Tibial nerve (tissue), 4 donors: Measurements from ENCODE around the gene PHEX. TPM values are rescaled to one million over a fixed set of nuclear protein-coding genes. Genes with fewer than 3 reads are reported as not detected.

Source experiments
- DNase-seq, 2 donors: peaks; one replicate each; pipeline ENCODE4 v3.0.0-alpha.2; 2019; ENCODE audit warnings: low spot score in 2 of 2
- H3K27ac ChIP-seq, 4 donors: fragments of 200-600 bp; sonication (generic) in 3 of 4; one replicate each; pipeline ENCODE4 v1.5.1; 2017 to 2019; ENCODE audit warnings: mild to moderate bottlenecking in 1 of 4
- H3K27me3 ChIP-seq, 2 donors: fragments of 200-600 bp; sonication (generic) in 1 of 2; one replicate each; pipeline versions ENCODE4 v1.5.1 to v1.6.0; 2017 to 2019
- H3K36me3 ChIP-seq, 3 donors: fragments of 200-600 bp; sonication (generic); one replicate each; pipeline ENCODE4 v1.5.1; 2018 to 2019
- H3K4me1 ChIP-seq, 4 donors: fragments of 200-600 bp; sonication (generic) in 3 of 4; one replicate each; pipeline ENCODE4 v1.5.1; 2017 to 2019
- H3K4me3 ChIP-seq, 4 donors: fragments of 200-600 bp; sonication (generic) in 3 of 4; one replicate each; pipeline ENCODE4 v1.5.1; 2017 to 2019; ENCODE audit warnings: mild to moderate bottlenecking in 1 of 4, moderate library complexity in 1 of 4
- H3K9me3 ChIP-seq, 4 donors: fragments of 200-600 bp; sonication (generic) in 3 of 4; one replicate each; pipeline ENCODE4 v1.5.1; 2017 to 2019
- EP300 ChIP-seq, 2 donors: sonication (generic); formaldehyde crosslinking; IDR thresholded peaks; one replicate each; pipeline ENCODE4 v1.6.1; 2017; ENCODE audit warnings: antibody characterized with exemption in 2 of 2, mild to moderate bottlenecking in 1 of 2
- POLR2A ChIP-seq, 2 donors: fragments of 450-650 bp; IDR thresholded peaks; one replicate each; pipeline ENCODE4 v1.6.1; 2017; ENCODE audit warnings: antibody characterized with exemption in 2 of 2, mild to moderate bottlenecking in 2 of 2, moderate library complexity in 2 of 2
- WGBS, 2 donors: methylation state at CpG; one replicate each; pipeline ENCODE4 v1.1.5; 2018; 5-methylcytosine and 5-hydroxymethylcytosine counted together
- total RNA-seq, 4 donors: library from RNA; depleted of rRNA; stranded (reverse); fragments of >200 nt; gene quantifications; one replicate each; pipeline ENCODE4 v1.1.0, GENCODE V29; 2016
- TF ChIP-seq, protein P1 (sequence below), 5 experiments: fragments of 200-600 bp in 3 of 5; fragments of 450-650 bp in 2 of 5; sonication (generic) in 3 of 5; IDR thresholded peaks; one replicate each; pipeline ENCODE4 v1.5.1; 2016 to 2019; ENCODE audit warnings: antibody characterized with exemption in 5 of 5, mild to moderate bottlenecking in 3 of 5, moderate library complexity in 2 of 5

Gene PHEX
- total RNA-seq, 4 donors from 2014 or later: under 0.01 TPM; not detected in 2

GRCh38 chrX:22012051-22012450 lies 20.1 kb upstream of the PHEX start:
- no peak overlapping the region for H3K27ac ChIP-seq
- no peaks in the 10 kb centered on the region for H3K9me3 ChIP-seq
- DNase-seq: no peak
- WGBS, 2 donors: 29 to 41% methylated on average over 5 of the region's 5 CpGs
- H3K4me1 ChIP-seq: no peaks in the 10 kb centered on the region
- TF ChIP-seq POLR2A (IDR thresholded peaks at IDR 0.05): no peak
- no peak for TF ChIP-seq EP300 (IDR thresholded peaks at IDR 0.05)
- TF ChIP-seq, protein P1, sequence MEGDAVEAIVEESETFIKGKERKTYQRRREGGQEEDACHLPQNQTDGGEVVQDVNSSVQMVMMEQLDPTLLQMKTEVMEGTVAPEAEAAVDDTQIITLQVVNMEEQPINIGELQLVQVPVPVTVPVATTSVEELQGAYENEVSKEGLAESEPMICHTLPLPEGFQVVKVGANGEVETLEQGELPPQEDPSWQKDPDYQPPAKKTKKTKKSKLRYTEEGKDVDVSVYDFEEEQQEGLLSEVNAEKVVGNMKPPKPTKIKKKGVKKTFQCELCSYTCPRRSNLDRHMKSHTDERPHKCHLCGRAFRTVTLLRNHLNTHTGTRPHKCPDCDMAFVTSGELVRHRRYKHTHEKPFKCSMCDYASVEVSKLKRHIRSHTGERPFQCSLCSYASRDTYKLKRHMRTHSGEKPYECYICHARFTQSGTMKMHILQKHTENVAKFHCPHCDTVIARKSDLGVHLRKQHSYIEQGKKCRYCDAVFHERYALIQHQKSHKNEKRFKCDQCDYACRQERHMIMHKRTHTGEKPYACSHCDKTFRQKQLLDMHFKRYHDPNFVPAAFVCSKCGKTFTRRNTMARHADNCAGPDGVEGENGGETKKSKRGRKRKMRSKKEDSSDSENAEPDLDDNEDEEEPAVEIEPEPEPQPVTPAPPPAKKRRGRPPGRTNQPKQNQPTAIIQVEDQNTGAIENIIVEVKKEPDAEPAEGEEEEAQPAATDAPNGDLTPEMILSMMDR (IDR thresholded peaks at IDR 0.05): no peak
- H3K4me3 ChIP-seq: no peak overlapping the region
- H3K27me3 ChIP-seq: no peaks in the 10 kb centered on the region
- peaks cover 0 to 5% (median 0%) of the 10 kb centered on the region in 3 donors for H3K36me3 ChIP-seq

DNA sequence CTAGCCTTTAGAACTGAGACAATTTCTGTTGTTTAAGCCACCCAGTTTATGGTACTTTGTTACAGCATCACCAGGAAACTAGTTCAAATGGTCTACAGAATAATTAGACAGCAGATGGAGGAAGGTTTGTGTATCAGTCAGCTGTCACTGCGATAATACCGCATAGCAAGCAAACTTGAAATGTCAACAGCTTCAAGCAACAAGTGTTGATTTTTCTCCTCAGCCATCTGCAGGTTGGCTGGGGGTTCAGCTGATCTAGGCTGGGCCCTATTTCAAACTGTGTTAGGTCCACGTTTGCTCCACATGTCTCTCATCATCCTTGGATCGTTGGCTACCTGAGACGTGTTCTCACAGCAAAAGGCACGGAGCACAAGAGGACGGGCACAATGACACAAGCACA lies 19.2 kb upstream of the PHEX start:
- Histone ChIP-seq H3K4me3 (no peak overlapping the region), H3K4me1 (no peaks in the 10 kb centered on the region), H3K27me3 (no peaks in the 10 kb centered on the region), H3K27ac (no peak overlapping the region), H3K9me3 (no peaks in the 10 kb centered on the region), H3K36me3 (peaks cover 0 to 3% (median 0%) of the 10 kb centered on the region in 3 donors)
- 88 to 97% methylated on average over 6 to 7 of the region's 7 CpGs for WGBS, 2 donors
- no peak for DNase-seq
- TF ChIP-seq EP300 (IDR thresholded peaks at IDR 0.05) (no peak), POLR2A (IDR thresholded peaks at IDR 0.05) (no peak)
- TF ChIP-seq, protein P1 (IDR thresholded peaks at IDR 0.05): no peak

DNA sequence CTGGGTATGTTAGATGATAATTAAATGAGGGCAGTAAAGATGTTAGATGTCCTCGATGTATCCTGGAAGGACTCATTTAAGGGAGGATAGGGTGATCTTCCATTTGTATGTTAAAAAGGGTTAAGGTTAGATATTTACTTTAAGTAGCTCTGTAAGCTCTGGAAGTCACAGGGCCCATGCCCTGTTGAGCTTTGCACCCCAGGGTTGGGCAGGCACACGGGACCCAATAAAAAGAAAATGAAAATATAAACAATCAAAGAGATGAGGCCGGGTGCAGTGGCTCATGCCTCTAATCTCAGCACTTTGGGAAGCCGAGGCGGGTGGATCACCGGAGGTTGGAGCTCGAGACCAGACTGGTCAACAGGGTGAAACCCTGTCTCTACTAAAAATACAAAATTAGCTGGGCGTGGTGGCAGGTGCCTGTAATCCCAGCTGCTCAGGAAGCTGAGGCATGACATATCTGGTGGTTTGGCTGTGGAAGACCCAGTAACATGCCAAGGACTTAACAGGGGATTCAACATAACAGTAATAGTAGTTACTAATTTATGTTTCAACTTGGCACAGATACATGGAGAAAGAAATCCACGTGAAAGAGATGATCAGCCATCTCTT lies 16.9 kb upstream of the PHEX start:
- no peak for DNase-seq
- no peaks in the 10 kb centered on the region for H3K27me3 ChIP-seq
- WGBS, 2 donors: 73 to 85% methylated on average over 9 of the region's 9 CpGs
- TF ChIP-seq, protein P1 (IDR thresholded peaks at IDR 0.05): no peak
- no peak for TF ChIP-seq EP300 (IDR thresholded peaks at IDR 0.05)
- no peak for TF ChIP-seq POLR2A (IDR thresholded peaks at IDR 0.05)
- no peaks in the 10 kb centered on the region for H3K9me3 ChIP-seq
- no peaks in the 10 kb centered on the region for H3K36me3 ChIP-seq
- H3K4me1 ChIP-seq: no peaks in the 10 kb centered on the region
- H3K27ac ChIP-seq: no peak overlapping the region
- H3K4me3 ChIP-seq: no peak overlapping the region

DNA sequence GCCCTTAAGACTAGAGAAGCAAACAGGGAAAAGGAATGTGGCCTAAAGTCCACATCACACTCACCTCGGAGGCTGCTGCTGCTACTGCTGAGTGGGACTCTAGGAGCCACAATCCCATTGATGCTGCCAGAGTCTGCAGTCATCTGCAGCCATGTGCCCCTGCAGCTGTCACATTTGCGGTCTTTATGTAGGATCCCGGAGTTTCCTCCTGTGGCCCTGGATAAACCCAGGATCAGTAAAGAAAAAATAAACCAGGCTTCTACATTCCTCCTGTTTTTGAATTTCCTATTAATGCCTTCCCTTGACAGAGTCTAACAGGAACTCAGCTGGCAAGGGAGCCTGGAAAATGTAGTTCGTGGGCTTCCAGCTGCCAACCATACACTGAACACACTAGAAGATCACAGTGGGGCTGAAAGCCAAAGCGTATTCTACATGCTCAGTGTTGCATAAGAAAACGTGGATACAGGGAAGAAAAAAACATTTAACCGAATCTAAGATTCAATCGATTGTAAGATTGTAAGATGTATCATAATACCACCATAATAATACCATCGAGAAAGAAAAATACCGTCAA lies 10.3 kb upstream of the PHEX start:
- Histone ChIP-seq H3K27me3 (no peaks in the 10 kb centered on the region), H3K9me3 (no peaks in the 10 kb centered on the region), H3K4me1 (no peaks in the 10 kb centered on the region), H3K4me3 (no peak overlapping the region), H3K27ac (no peak overlapping the region), H3K36me3 (no peaks in the 10 kb centered on the region)
- WGBS, 2 donors: 59 to 72% methylated on average over 10 of the region's 10 CpGs
- no peak for TF ChIP-seq POLR2A (IDR thresholded peaks at IDR 0.05)
- TF ChIP-seq EP300 (IDR thresholded peaks at IDR 0.05): no peak
- TF ChIP-seq, protein P1 (IDR thresholded peaks at IDR 0.05): no peak
- no peak for DNase-seq

GRCh38 chrX:22024577-22024976 lies 7.5 kb upstream of the PHEX start:
- TF ChIP-seq EP300 (IDR thresholded peaks at IDR 0.05) (no peak), POLR2A (IDR thresholded peaks at IDR 0.05) (no peak)
- TF ChIP-seq, protein P1 (IDR thresholded peaks at IDR 0.05): no peak
- no peaks in the 10 kb centered on the region for H3K9me3 ChIP-seq
- no peaks in the 10 kb centered on the region for H3K36me3 ChIP-seq
- no peak overlapping the region for H3K27ac ChIP-seq
- WGBS, 2 donors: 40 to 50% methylated on average over 2 of the region's 2 CpGs
- no peaks in the 10 kb centered on the region for H3K27me3 ChIP-seq
- no peaks in the 10 kb centered on the region for H3K4me1 ChIP-seq
- no peak for DNase-seq
- H3K4me3 ChIP-seq: no peak overlapping the region
